Hematopoietic multipotent progenitor cell (in vitro differentiated cells): Measurements from ENCODE around the gene MRGPRE. TPM values are rescaled to one million over a fixed set of nuclear protein-coding genes. Genes with fewer than 3 reads are reported as not detected.

Experiments
- DNase-seq, 3 donors: peaks; one replicate each; pipeline ENCODE4 v3.0.0-alpha.2; 2011 to 2015; ENCODE audit warnings: low read depth in 2 of 3, low spot score in 2 of 3
- total RNA-seq: library from RNA; depleted of rRNA; stranded (reverse); fragments of >200 nt; gene quantifications from one replicate; pipeline ENCODE4 v1.2.3, GENCODE V29; 2012

MRGPRE gene
- total RNA-seq, 1 donor: not detected

- DNase-seq: no peak
Measured at GRCh38 chr11:3183523-3183922, 48.7 kb downstream of the MRGPRE start.

DNA sequence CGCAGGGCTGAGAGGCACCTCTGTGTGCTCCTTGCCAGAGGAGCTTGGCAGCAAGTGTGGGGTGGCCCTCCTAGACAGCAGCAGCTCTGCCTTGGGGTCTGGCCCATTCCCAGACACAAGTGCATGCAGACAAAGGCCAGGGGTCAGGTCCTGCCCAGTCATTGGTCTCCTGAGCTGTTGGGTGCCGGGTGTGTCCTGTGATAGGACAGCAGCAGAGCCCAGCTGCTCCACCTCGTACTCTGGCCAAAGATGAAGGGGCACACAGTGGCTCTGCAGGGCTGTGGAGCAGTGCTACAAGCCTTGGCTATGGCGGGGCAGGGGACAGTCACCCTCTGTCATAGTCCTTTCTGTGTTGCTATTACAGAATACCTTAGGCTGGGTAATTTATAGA, 49.8 kb downstream of the MRGPRE start:
- no peak for DNase-seq

DNA sequence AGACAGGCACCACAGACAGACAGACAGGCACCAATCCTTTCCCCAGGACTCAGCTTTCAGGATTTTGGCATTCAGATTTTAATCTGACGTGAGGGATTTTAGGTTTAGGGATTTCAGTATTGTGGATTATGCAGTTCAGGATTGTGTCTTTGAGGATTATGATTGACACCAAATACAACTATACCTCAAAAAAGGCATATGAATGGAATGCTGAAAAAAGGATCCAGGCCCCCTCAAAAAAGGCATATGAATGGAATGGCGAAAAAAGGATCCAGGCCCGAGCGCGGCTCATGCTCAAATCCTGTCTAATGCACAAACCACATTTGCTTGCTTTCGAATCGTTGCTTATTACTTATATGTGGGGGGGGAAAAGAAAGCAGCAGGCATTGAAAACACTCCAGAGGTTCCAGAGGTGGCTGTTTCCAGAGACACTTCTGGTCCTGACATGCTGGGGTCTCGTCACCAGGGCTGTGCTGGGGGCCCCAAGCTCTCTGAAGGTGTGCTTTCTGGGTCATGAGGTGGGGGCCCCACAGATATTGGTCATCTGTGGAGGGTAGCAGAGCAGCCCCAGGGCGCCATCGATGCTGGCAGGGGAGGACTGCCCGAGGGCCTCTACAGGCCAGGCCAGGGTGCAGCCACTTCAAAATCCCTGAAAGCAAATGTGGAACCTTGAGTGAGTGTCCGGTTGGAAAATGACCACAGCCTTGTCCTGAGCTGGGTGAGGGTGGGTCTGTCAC, 50.3 kb downstream of the MRGPRE start:
- DNase-seq: no peak

- DNase-seq: no peak
Measured at GRCh38 chr11:3180869-3181268, 51.3 kb downstream of the MRGPRE start.

- DNase-seq: no peak
Measured at GRCh38 chr11:3178349-3178748, 53.9 kb downstream of the MRGPRE start.

- no peak for DNase-seq
Measured at GRCh38 chr11:3177931-3178330, 54.3 kb downstream of the MRGPRE start.

Other genes starting within 250 kb of the MRGPRE start
- gene NAP1L4, start 240.1 kb downstream of the MRGPRE start, total RNA-seq: 90.2 TPM
- gene CARS1, start 175.0 kb downstream of the MRGPRE start, total RNA-seq: 16.7 TPM
- 20.5 TPM for gene OSBPL5, start 67.1 kb downstream of the MRGPRE start, total RNA-seq
- gene MRGPRG, start 13.6 kb downstream of the MRGPRE start, total RNA-seq: not detected
- gene ZNF195, start 146.7 kb upstream of the MRGPRE start, total RNA-seq: 26.1 TPM